H1 (cell line): ENCODE results near the gene ANK3. TPM values are rescaled to one million over a fixed set of nuclear protein-coding genes. Genes with fewer than 3 reads are reported as not detected.

ENCODE experiments used
- BACH1 ChIP-seq: IDR thresholded peaks from 2 replicates; pipeline ENCODE4 v1.6.1; 2012; ENCODE audit warnings: low read length, improper control_type of control experiment
- BRCA1 ChIP-seq: IDR thresholded peaks from 2 replicates; pipeline ENCODE4 v1.6.1; 2012; ENCODE audit warnings: low read depth, low read length, improper control_type of control experiment
- EGR1 ChIP-seq: IDR thresholded peaks from 2 replicates; pipeline ENCODE4 v1.6.1; 2011; ENCODE audit warnings: low read depth, low read length, borderline replicate concordance
- JUN ChIP-seq: IDR thresholded peaks from 2 replicates; pipeline ENCODE4 v1.6.1; 2011; ENCODE audit warnings: low read depth, mild to moderate bottlenecking, improper control_type of control experiment, low read length
- POU5F1 ChIP-seq: IDR thresholded peaks from 2 replicates; pipeline ENCODE4 v1.6.1; 2011; ENCODE audit warnings: low read depth, mild to moderate bottlenecking, low read length, moderate library complexity
- polyA plus RNA-seq, 7 experiments: library from polyadenylated mRNA; depleted of rRNA in 3 of 7; stranded (reverse) in 5 of 7; unstranded in 2 of 7; fragments of >200 nt in 5 of 7; fragments of 200-250 nt in 2 of 7; gene quantifications; 1 replicate in 5 of 7; 2 replicates in 1 of 7; 4 replicates in 1 of 7; pipeline versions ENCODE4 v1.2.1 to v1.2.3, GENCODE V29; 2011 to 2013; ENCODE audit warnings: missing spikeins in 2 of 7, mixed read lengths in 2 of 7
- total RNA-seq: library from RNA; stranded (reverse); fragmentation: NEBNext Ultra II Directional; extraction: Animal tissue kit (Norgen Biotek cat#: 25700); gene quantifications from 2 replicates; pipeline ENCODE4 v1.2.1, GENCODE V29; 2021

The ANK3 gene
- total and polyA plus RNA-seq, 2 of the 8 experiments (the other 6 are each of a cell fraction or from before 2014, with no cell fraction given): 18.1 to 67.9 TPM

- TF ChIP-seq EGR1 (no peak), BRCA1 (no peak), BACH1 (no peak), POU5F1 (no peak), JUN (no peak)
Measured at GRCh38 chr10:60293581-60294175, 96.0 kb downstream of the ANK3 start (continued).
